GM18508 (cell line): ENCODE measurements around the gene NOS1AP.

ENCODE experiments used
- ATAC-seq: cut with Tn5 transposase; IDR thresholded peaks from one replicate; pipeline ENCODE4 v1.9.1; 2021; ENCODE audit warnings: moderate number of reproducible peaks; ENCODE audit not compliant: insufficient read depth, unreplicated experiment

Gene NOS1AP

DNA sequence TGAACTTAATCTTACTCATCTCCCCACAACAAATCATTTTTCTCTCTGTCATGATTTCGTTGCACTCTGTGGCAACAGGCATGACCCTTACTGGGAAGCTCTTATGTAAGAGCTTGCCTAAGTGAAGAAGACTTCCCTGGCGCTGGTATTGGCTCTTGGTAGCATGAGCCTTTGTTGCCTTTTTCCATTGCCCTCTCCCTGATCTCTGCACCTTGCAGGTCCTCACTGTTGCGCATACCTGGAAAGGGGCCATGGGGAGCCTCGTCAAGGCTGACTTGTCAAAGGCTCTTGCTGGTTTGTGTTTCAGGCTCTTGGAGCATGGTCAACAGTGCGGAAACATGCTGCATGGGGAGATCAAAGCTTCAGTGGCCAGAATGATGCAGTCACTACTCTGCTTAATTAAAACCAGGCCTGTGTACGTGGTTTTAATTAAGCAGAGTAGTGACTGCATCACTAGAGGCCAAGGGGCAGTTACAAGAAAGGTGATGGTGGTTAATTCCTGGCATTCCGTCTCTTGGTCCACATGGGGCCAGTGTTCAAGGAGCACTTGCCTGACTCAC is 165.8 kb downstream of the NOS1AP start:
- no peak for ATAC-seq

DNA sequence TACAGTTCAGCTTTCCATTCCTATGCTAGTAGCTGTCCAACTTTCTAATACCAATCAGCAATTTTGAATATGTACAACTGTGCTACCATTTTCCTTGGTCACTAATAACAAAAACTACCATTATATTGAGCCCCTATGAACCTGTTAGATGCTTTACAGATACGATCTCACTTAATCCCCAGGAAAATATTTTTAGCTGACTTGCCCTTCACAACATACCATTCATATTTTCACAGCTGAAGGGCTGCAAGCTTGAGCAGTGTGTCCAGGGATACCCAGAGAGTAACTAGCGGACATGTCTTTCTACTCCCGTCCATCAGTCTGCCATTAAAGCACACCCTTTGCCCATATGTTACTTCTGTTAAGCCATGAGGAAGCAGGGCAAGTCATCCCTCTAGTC is 166.7 kb downstream of the NOS1AP start:
- ATAC-seq: no peak

DNA sequence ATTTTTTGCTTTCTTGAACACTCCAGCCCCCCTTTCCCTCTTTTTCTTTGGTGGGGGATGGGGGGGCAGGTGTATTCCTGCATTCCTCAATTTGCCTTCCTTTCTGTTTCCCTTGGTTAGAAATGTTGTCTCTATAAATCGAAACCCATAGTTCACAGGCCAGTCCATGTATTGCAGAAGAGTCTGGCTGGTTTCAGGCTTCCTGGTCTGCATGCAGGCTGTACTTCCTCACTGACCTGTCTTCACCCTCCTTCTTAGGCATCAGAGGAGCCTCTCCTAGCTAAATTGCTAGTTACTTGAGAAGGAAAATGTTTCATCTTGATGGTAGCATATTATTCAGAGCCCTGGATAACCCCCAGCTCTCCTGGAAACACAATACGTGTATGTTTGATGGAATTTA is 167.1 kb downstream of the NOS1AP start:
- no peak for ATAC-seq

DNA sequence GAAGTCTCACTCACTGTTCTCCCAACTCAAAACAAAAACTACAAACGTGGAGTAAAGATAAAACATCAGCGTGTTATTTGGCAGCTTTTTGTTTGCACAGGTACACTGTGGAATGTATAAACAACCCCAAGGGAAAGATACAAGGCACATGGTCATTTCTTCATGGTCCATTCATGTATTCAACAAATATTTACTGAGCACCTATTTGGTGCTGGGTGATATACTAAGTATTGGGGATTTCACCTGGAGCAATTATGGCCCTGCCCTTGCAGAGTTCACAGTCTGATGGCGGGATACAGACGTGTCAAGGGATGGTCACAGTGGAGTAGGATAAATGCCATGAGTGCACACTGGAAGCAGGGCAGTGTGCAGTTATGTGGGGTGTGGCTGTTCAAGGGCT is 171.1 kb downstream of the NOS1AP start:
- no peak for ATAC-seq

DNA sequence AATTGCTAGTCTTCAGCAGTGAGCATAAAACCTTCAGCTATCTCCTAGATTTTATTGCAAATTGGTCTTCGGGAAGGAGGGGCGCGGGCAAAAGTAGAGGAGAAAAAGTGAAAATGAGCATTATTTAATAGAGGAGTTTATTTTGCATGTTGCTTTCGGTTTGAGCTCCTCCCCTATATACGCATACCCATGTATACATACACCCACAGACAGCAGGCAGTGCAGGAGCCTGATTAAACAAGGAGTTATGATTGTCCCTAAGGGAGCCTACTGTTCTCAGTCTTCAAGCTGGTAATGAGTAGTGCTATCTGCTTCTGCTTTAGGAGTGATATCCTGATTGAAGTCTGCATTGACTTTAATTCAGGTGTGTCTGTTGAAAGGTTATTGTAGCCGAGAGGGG is 173.3 kb downstream of the NOS1AP start:
- no peak for ATAC-seq

DNA sequence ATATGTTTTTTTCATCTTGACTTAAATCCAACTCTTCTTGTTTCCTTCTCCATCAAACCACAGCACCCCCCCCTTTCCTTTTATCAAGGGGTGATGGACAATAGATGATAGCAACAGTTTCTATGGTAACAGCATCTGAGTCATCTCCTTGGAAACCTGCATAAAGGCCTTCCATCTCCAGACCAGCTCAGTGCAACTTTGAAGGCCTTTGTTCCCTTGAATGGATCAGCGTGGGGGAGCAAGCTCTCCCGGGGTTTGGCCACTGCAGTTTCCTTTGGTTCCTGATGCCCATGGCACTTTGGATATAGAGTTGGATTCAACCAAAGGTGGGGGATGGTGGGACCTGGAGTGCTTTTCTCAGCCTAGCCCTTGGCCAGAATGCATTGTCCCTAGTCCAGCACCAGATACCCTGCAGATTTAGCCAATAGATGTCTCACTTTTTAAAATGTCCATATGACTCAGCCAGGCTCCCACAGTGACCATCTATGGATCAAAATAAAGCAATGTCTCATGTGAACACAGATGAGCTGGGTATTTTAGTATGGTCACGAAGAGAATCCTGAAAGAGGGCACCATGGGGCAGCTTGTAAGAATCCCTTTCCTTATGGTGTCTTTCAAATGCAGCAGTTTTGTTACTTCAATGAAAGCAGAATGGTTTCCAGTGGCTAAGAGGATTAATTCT is 179.5 kb downstream of the NOS1AP start:
- no peak for ATAC-seq

DNA sequence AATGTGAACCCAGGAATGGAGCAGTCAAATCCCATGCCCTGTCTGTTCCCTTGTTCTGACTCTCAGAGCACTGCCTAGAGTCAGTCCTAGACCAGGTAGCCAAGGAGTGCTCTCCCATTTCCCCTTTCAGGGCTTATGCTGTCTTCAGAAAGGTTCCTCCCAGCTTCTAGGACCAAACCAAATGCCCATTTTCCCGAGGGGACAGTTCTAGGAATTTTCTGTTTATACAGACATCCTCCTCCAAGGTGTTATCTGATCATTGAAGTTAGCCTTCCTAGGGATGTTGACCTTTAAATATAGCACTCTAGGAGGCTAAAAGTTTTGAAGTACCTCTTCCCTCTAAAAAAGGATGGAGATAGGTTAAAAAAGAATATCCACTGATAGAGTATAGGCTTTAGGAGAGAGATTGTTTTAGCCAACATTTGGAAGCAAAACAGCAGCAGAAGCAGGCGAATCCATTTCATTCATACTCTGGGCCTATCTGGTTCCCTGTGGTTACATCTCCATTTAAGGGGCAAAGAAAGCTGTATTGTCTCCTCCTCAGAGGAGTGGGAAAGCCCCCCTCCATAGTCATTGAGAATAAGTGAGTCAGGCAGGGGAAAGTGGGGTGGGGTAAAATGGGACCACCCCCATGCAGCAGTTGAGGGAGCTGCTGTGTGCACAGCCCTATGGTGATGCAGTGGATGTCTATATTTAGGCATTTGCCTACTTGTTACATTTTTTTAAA is 180.7 kb downstream of the NOS1AP start:
- ATAC-seq: no peak

DNA sequence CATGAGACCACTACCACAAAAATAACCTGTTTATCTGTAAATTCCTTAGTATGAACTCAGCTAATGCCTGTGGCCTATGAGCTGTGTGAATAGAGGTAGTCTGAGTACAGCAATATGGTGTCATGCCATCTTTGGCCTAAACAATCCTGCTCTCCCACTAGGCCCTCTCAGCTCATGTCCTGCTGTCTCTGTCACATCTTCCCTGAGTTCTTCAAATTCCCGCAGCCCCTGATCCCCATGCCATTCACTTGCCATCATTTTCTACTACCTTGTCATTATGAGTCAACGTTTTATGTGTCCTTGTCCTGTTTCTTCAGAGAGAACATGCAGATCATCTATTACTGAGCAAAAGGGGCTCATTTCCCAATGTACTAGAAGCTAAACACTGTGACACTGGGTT is 181.6 kb downstream of the NOS1AP start:
- ATAC-seq: no peak

DNA sequence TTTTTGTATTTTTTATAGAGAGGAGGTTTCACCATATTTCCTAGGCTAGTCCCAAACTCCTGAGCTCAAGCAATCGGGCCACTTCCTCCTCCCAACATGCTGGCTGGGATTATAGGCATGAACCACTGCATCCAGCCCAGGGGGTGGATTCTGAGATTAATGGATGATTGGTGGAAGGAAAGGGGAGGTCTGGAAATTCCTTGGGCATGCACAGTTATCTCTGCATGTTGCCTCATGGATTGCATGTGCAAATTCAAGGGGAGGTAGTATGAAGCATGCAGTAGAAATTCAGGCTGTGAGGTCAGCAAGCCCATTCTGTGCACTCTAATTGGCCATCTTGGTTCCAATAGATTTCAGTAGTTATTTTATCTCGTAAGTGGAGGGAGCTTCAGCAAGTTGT is 182.7 kb downstream of the NOS1AP start:
- ATAC-seq: no peak

DNA sequence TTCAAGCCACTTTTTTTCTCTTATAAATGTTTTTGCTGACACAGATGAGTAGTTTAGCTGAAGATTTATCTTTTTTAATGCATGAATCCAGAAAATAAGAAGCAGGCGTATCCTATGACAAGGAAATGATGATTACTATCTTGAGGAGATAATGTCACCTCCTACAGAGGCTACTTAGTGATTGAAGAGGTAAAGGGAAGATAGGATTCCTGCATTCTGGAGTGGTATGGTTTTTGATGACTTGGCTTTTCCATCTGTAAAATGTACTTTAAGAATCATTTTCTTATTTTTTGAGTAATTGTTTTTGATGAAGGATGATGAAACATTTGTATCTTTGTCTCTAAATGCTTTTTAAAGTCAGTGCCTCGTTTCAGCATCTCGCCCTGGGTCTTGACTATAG is 184.3 kb downstream of the NOS1AP start:
- ATAC-seq: no peak

DNA sequence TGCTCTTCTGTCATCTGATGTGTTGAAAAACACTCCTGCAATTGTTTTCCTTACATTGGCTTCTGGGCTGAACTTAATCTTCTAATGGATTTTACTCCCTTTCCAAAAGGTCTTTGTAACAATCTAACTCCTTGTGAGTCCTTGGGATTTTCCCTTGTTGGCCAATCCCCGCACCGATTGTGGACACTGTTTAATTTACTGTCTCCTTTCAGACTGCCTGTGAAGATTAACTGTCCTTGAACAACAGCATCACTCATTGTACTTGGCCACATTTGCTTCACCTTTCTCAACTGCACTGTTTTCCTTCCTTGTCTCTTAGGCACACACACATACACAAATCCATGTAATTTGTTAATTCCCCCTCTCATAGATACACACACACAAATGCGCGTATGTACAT is 186.8 kb downstream of the NOS1AP start:
- ATAC-seq: no peak

DNA sequence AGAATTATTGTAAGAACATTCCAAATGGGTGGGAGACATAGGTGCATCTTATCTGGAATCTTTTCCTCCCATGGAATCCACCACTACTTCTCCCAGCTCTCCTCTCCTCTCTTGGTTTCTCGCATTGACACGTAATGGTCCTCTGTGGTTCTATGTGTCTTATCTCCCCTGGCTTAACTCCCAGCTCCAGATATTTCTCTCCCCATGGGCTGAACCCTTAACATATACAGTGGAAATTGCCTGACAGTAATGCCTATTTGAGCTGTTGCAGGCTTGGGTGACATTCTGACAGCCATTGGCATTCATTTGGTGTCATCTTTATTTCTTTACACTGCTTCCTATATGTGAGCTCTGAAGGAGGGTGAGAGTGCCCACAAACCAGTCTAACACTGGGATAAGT is 188.9 kb downstream of the NOS1AP start:
- no peak for ATAC-seq

DNA sequence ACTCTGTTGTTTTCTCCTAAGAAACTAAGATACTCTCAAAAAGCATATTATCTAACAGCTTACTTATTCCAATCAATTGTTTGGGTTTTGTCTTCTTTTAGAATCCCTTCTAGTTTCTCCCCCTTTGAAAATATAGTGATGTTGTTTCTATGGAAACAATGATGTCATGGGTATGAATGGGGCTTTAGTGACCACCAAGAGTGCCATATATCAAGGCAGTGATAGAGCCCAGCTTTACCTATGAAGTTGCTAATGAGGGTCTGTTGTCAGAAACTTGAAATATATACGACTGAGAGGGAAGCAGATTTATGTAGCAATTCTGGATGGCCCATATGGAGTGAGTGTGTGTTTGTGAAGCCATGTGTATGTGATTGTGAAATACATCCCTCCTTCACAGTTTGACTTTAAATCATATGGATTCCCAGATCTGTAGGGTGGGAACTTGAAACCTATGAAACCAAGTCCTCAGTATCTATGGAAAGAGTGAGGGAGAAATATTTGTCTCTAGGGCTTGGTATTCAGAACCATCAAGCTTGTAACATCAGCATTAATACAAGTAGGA is 190.5 kb downstream of the NOS1AP start:
- ATAC-seq: no peak

DNA sequence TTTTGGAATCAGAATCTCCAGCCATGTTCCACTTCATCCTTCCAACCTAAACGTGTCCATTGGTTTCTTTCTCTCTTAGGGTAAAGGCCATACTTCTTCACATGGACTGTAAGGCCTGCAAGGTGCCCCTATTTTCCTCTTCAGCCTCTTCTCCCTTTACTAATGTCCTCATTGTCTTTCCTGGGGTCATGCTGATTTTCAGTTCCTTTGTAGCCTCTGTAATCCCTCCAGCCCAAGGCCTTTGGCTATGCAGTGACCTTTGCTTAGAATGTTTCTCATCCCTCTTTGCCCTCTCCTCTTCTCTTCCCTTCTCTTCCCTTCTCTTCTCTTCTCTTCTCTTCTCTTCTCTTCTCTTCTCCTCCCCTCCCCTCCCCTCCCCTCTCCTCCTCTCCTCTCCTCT is 194.6 kb downstream of the NOS1AP start:
- no peak for ATAC-seq

DNA sequence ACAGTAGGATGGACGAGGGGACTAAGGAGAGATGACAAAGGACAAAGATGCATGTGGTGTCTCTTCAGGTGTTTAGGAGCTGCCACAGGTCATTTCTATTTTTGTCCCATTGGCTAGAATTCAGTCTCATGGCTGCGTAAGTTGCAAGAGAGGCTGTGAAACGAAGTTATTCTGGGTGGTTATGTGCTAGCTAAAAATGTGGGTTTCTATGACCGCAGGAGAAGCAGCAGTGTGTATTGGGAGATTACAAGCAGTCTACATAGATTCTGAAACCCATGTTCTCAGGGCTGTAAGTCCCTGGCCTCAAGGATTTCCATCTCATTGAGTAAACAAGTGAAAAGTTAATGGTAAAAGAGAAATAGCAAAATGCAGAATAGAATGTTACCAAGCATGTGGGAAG is 196.5 kb downstream of the NOS1AP start:
- ATAC-seq: no peak

DNA sequence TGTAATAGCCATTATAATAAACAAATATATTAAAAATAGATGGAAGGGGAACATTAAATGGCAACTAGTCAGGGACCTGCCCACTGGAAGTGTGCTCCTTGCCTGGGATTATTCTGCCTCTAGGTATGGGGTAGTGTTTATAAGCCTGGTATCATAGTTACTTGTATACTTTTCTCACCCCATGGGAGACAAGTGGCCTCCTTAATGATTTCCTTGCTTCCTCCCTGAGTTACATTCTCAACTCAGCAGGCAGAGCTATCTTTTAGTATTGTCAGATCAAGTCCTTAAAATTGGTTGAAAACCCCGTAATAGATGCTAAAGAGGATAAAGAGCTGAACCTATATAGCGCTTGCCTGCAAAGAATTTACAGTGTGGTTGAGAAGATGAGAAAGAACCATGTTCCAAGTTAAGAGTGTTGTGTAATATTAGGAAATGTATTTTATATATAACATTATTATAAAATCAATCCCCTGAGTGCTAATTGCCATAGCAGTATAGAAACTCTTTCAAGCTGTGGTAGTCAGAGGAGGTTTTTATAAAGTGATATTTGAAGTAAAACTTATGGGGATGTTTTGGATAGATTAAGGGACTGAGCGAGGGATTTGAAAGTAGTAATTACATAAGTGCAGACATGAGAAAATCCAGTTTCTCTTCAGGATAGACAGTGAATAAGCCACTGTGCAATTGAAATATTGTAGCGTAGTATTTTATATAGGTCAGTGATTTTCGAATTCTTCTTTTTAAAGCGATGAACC is 200.7 kb downstream of the NOS1AP start:
- ATAC-seq: no peak

DNA sequence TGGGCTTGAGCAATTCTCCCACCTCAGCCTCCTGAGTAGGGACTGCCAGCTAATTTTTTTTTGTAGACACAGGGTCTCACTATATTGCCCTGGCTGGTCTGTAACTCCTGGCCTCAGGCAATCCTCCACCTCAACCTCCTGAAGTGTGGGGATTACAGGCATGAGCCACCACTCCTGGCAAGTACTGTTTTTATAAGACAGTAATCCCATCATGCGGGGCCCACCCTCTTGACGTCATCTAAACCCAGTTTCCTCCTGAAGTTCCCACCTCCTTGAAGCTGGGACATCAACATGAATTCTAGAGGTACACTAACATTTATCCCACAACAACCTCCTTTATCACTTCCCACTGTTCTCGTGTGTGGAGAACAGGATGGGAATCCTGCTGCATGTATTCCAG is 202.5 kb downstream of the NOS1AP start:
- ATAC-seq: no peak

DNA sequence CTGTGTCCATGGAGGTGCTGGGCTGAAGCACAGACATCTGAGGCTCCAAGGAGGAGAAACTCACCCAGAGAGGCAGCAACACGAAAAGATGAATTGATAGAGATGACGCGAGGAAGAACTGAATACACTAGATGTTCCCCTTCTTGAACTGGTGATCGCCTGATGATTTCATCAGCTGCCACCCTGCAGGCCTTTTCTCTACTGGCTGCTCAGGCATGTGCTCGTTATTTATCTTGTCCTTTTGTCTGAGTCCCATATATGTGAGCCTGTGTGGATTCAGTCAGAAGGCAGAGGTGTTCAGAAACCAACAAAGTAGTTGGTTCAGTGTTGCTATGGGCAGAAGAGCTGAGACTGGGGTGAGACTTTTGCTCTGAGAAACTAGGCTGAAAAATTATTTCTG is 202.9 kb downstream of the NOS1AP start:
- no peak for ATAC-seq

DNA sequence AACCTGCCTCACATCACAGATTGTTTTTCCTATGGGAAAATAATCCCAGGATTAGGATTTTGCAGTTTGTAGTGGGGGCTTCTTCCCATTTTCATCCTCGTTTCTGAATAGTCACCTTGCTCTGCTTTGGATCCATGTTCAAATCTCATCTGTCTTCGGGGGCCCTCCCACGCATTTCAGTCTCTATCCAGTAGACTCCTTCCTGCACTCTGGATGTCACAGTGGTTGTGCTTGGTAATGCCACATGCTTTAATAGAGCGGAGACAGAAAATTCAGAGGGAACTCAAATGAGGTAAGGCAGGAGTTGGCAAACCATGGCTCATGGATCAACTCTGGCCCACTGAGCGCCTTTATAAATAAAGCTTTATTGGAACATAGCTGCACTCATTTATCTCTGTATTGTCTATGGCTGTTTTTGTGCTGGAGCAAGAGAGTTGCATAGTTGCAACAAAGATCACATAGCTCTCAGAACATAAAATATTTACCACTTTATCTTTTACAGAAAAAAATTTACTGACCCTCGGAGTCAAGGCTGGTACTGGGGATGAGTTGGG is 206.2 kb downstream of the NOS1AP start:
- no peak for ATAC-seq

DNA sequence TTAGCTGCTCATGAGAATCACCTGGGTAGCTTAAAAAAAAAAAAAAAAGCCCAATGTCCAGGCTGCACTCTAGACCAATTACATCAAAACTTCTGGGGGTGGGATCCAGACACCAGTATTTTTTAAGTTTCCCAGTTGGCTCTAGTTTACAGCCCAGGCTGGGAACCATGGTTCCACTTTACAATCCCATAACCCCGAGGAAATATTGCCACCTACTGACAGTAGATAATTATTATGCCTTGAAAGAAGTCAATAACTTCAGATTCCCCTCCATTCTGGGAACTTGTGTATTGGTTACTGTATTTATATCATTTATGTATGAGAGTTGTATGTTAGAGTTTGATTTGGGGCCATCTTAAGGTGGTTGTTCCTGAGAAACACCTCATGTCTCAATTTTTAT is 207.0 kb downstream of the NOS1AP start:
- no peak for ATAC-seq

DNA sequence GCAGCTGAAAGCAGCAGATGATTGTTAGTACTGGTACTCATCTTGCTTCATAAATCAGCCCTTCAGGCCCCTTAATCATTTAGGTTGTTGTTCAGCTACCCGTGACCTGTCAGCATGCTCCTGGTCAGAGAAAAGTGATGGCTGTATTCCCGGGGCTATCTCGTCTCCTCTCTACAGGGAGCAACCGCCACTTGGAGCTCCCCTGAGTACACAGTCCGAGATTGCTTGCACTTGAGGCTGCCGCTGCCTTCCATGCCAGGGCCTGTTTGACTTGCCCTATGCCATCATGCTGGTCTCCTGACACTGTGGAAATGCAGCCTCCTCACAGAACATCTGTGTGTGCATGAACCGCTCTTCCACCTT is 209.6 kb downstream of the NOS1AP start:
- no peak for ATAC-seq
